H1 (cell line): ENCODE data around the gene PCIF1. TPM values are rescaled to one million over a fixed set of nuclear protein-coding genes. Genes with fewer than 3 reads are reported as not detected.

Experiments
- CTCF ChIA-PET: fragments of 300-600 bp; sonication (Branson Sonifier 250); formaldehyde crosslinking; loops from one replicate; lab custom pipeline; 2021; ENCODE audit not compliant: partially characterized antibody; lab: Charles Lee
- POLR2A ChIA-PET: fragments of 300-600 bp; sonication (Branson Sonifier 250); formaldehyde crosslinking; loops from one replicate; lab custom pipeline; 2021; ENCODE audit warnings: inconsistent platforms; ENCODE audit not compliant: partially characterized antibody; lab: Charles Lee
- DNase-seq, 2 experiments: peaks; one replicate each; pipeline versions ENCODE4 v3.0.0 to v3.0.0-alpha.2; 2010 to 2022; ENCODE audit warnings: low spot score in 2 of 2, low read depth in 1 of 2, mixed read lengths in 1 of 2
- FAIRE-seq: peaks from 2 replicates; lab custom pipeline; 2011; peaks lifted over from hg19 to GRCh38; lab: Jason Lieb, UNC
- H2AFZ ChIP-seq: 2 replicates; pipeline ENCODE4 v1.8.1; 2012; ENCODE audit warnings: low read length, inconsistent platforms
- H2AK5ac ChIP-seq: 2 replicates; pipeline ENCODE4 v1.6.1; 2013; ENCODE audit warnings: low read depth, low read length
- H2BK120ac ChIP-seq: replicated peaks from 2 replicates; pipeline ENCODE3; 2013; ENCODE audit warnings: low read depth, low read length, inconsistent platforms
- H2BK12ac ChIP-seq: 2 replicates; pipeline ENCODE4 v1.6.1; 2013; ENCODE audit warnings: low read depth, low read length
- H2BK15ac ChIP-seq: 2 replicates; pipeline ENCODE4 v1.6.1; 2013; ENCODE audit warnings: low read length
- H2BK20ac ChIP-seq: 2 replicates; pipeline ENCODE4 v1.6.1; 2013; ENCODE audit warnings: low read length
- H2BK5ac ChIP-seq: 2 replicates; pipeline ENCODE4 v1.6.1; 2013; ENCODE audit warnings: low read depth, low read length
- H3K14ac ChIP-seq: 2 replicates; pipeline ENCODE4 v1.6.1; 2013; ENCODE audit warnings: inconsistent platforms; ENCODE audit not compliant: insufficient read length
- H3K18ac ChIP-seq: 2 replicates; pipeline ENCODE4 v1.6.1; 2013; ENCODE audit warnings: low read length; ENCODE audit errors: extremely low read depth
- H3K23ac ChIP-seq: 2 replicates; pipeline ENCODE4 v1.6.1; 2013; ENCODE audit warnings: inconsistent platforms; ENCODE audit not compliant: insufficient read length
- H3K23me2 ChIP-seq: 2 replicates; pipeline ENCODE4 v1.6.1; 2013; ENCODE audit warnings: low read depth, low read length
- H3K27ac ChIP-seq: 2 replicates; pipeline ENCODE4 v1.6.1; 2011; ENCODE audit warnings: low read depth, low read length, inconsistent platforms
- H3K27me3 ChIP-seq, 4 experiments: replicated peaks in 1 of 4; 1 replicate in 1 of 4; 2 replicates in 3 of 4; pipeline versions ENCODE4 v1.6.1 to v1.8.1; 2011 to 2013; ENCODE audit warnings: low read length in 3 of 4, mild to moderate bottlenecking in 3 of 4, inconsistent platforms in 2 of 4, mixed read lengths in 2 of 4, moderate library complexity in 1 of 4; ENCODE audit not compliant: control insufficient read depth in 3 of 4, insufficient read depth in 3 of 4; ENCODE audit errors: extremely low read depth in 1 of 4
- H3K36me3 ChIP-seq, 4 experiments: 2 replicates each; pipeline versions ENCODE4 v1.6.1 to v1.8.1; 2011 to 2013; ENCODE audit warnings: mild to moderate bottlenecking in 4 of 4, low read length in 3 of 4, moderate library complexity in 2 of 4, control low read depth in 1 of 4, inconsistent platforms in 1 of 4; ENCODE audit not compliant: insufficient read depth in 4 of 4, control insufficient read depth in 2 of 4
- H3K4ac ChIP-seq: replicated peaks from 2 replicates; pipeline ENCODE3; 2013; ENCODE audit warnings: low read length, low read depth, mixed read lengths, inconsistent platforms; ENCODE audit not compliant: insufficient read length
- H3K4me1 ChIP-seq, 4 experiments: replicated peaks in 1 of 4; 1 replicate in 1 of 4; 2 replicates in 3 of 4; pipeline versions ENCODE4 v1.6.1 to v1.8.1; 2011 to 2013; ENCODE audit warnings: low read length in 3 of 4, inconsistent platforms in 2 of 4, mixed read lengths in 1 of 4; ENCODE audit not compliant: insufficient read depth in 4 of 4, control insufficient read depth in 3 of 4
- H3K4me2 ChIP-seq, 2 experiments: 2 replicates each; pipeline versions ENCODE4 v1.6.1 to v1.8.1; 2011 to 2013; ENCODE audit warnings: low read depth in 2 of 2, low read length in 2 of 2, control low read depth in 1 of 2, inconsistent platforms in 1 of 2, mild to moderate bottlenecking in 1 of 2; ENCODE audit not compliant: insufficient read depth in 1 of 2
- H3K4me3 ChIP-seq, 4 experiments: fragments of 200-600, 300-600 bp in 1 of 4; sonication (generic), shearing (Covaris generic), sonication (Bioruptor Twin) in 1 of 4; 2 replicates each; pipeline versions ENCODE4 v1.5.1 to v1.8.1; 2011 to 2016; ENCODE audit warnings: low read length in 4 of 4, low read depth in 3 of 4, control low read depth in 2 of 4, inconsistent platforms in 2 of 4, mild to moderate bottlenecking in 2 of 4, mixed read lengths in 1 of 4, moderate library complexity in 1 of 4; ENCODE audit not compliant: insufficient read depth in 2 of 4; ENCODE audit errors: extremely low read depth in 1 of 4
- H3K56ac ChIP-seq: replicated peaks from 2 replicates; pipeline ENCODE3; 2013; ENCODE audit warnings: low read depth, mild to moderate bottlenecking, mixed read lengths, low read length, inconsistent platforms; ENCODE audit not compliant: insufficient read length
- H3K79me1 ChIP-seq: 2 replicates; pipeline ENCODE4 v1.6.1; 2013; ENCODE audit warnings: low read depth, low read length, control low read depth
- H3K79me2 ChIP-seq, 2 experiments: 2 replicates each; pipeline versions ENCODE4 v1.6.1 to v1.8.1; 2012 to 2013; ENCODE audit warnings: low read length in 2 of 2, mild to moderate bottlenecking in 2 of 2, inconsistent platforms in 1 of 2; ENCODE audit not compliant: insufficient read depth in 2 of 2, control insufficient read depth in 1 of 2
- H3K9ac ChIP-seq, 4 experiments: replicated peaks in 1 of 4; 1 replicate in 1 of 4; 2 replicates in 3 of 4; pipeline versions ENCODE4 v1.6.1 to v1.8.1; 2011 to 2013; ENCODE audit warnings: low read depth in 3 of 4, low read length in 3 of 4, control low read depth in 2 of 4, mild to moderate bottlenecking in 2 of 4, moderate library complexity in 2 of 4, inconsistent platforms in 1 of 4; ENCODE audit errors: extremely low read depth in 1 of 4
- H3K9me3 ChIP-seq, 2 experiments: 2 replicates each; pipeline versions ENCODE4 v1.6.1 to v1.8.1; 2012 to 2013; ENCODE audit warnings: mild to moderate bottlenecking in 2 of 2, moderate library complexity in 2 of 2, control low read depth in 1 of 2, inconsistent platforms in 1 of 2, low read depth in 1 of 2, low read length in 1 of 2, mixed read lengths in 1 of 2; ENCODE audit not compliant: insufficient read depth in 2 of 2
- H4K20me1 ChIP-seq, 2 experiments: replicated peaks in 1 of 2; 2 replicates each; pipeline versions ENCODE3 to v1.8.1; 2011 to 2013; ENCODE audit warnings: inconsistent platforms in 2 of 2, low read length in 2 of 2, mild to moderate bottlenecking in 1 of 2; ENCODE audit not compliant: insufficient read depth in 2 of 2, control insufficient read depth in 1 of 2
- H4K5ac ChIP-seq: 2 replicates; pipeline ENCODE4 v1.6.1; 2013; ENCODE audit warnings: low read length, low read depth, mixed read lengths, inconsistent platforms; ENCODE audit not compliant: insufficient read length
- H4K8ac ChIP-seq: 2 replicates; pipeline ENCODE4 v1.8.0; 2013; ENCODE audit warnings: mild to moderate bottlenecking, moderate library complexity, low read length, inconsistent platforms; ENCODE audit not compliant: insufficient read depth; ENCODE audit errors: extremely low read depth
- H4K91ac ChIP-seq: replicated peaks from 2 replicates; pipeline ENCODE3; 2013; ENCODE audit warnings: low read length, mixed read lengths, inconsistent platforms; ENCODE audit not compliant: insufficient read length
- CHD2 ChIP-seq: IDR thresholded peaks from 2 replicates; pipeline ENCODE4 v1.6.1; 2012; ENCODE audit warnings: low read length, improper control_type of control experiment
- CREB1 ChIP-seq: IDR thresholded peaks from 2 replicates; pipeline ENCODE4 v1.6.1; 2012; ENCODE audit warnings: inconsistent platforms
- EGR1 ChIP-seq: IDR thresholded peaks from 2 replicates; pipeline ENCODE4 v1.6.1; 2011; ENCODE audit warnings: low read depth, low read length, borderline replicate concordance
- JUND ChIP-seq: IDR thresholded peaks from 2 replicates; pipeline ENCODE4 v1.6.1; 2011; ENCODE audit warnings: mild to moderate bottlenecking, improper control_type of control experiment, low read length
- NRF1 ChIP-seq: IDR thresholded peaks from 2 replicates; pipeline ENCODE4 v1.6.1; 2011; ENCODE audit warnings: mild to moderate bottlenecking, low read depth, low read length, improper control_type of control experiment
- POLR2A ChIP-seq, 2 experiments: IDR thresholded peaks; 1 replicate in 1 of 2; 2 replicates in 1 of 2; pipeline ENCODE4 v1.6.1; 2011; ENCODE audit warnings: low read depth in 2 of 2, low read length in 2 of 2, mild to moderate bottlenecking in 2 of 2; ENCODE audit errors: control extremely low read depth in 1 of 2
- RAD21 ChIP-seq, 2 experiments: IDR thresholded peaks in 1 of 2; conservative IDR thresholded peaks in 1 of 2; 2 replicates each; pipeline ENCODE4 v1.6.1; 2011; ENCODE audit warnings: low read depth in 2 of 2, low read length in 2 of 2, improper control_type of control experiment in 1 of 2, inconsistent platforms in 1 of 2, mild to moderate bottlenecking in 1 of 2, moderate library complexity in 1 of 2
- RNF2 ChIP-seq: fragments of 200-900, 300-1000 bp; sonication (generic); IDR thresholded peaks from 2 replicates; pipeline ENCODE4 v1.7.1; 2016; ENCODE audit warnings: borderline replicate concordance, low read depth, mild to moderate bottlenecking, antibody characterized with exemption, low read length; ENCODE audit not compliant: poor library complexity, severe bottlenecking; ENCODE audit errors: missing control alignments
- SIN3A ChIP-seq, 2 experiments: IDR thresholded peaks in 1 of 2; conservative IDR thresholded peaks in 1 of 2; 2 replicates each; pipeline ENCODE4 v1.6.1; 2011 to 2012; ENCODE audit warnings: low read length in 2 of 2, improper control_type of control experiment in 1 of 2, low read depth in 1 of 2, mild to moderate bottlenecking in 1 of 2
- TCF12 ChIP-seq: IDR thresholded peaks from 2 replicates; pipeline ENCODE4 v1.6.1; 2011; ENCODE audit warnings: low read depth, mild to moderate bottlenecking, low read length
- TEAD4 ChIP-seq: IDR thresholded peaks from 2 replicates; pipeline ENCODE4 v1.6.1; 2012; ENCODE audit warnings: low read depth, low read length, inconsistent platforms, mixed read lengths
- WGBS, 2 experiments: shearing (Covaris generic) in 1 of 2; methylation state at CpG; one replicate each; pipeline versions ENCODE4 v1.1.6 to v1.1.7; 2013 to 2015; ENCODE audit warnings: low lambda C conversion rate in 2 of 2, mixed read lengths in 2 of 2, inconsistent platforms in 1 of 2, low coverage in 1 of 2, missing lambda C conversion rate in 1 of 2; ENCODE audit not compliant: insufficient replicate concordance in 2 of 2, insufficient coverage in 1 of 2, insufficient read length in 1 of 2; ENCODE audit errors: extremely low coverage in 1 of 2, missing lambda C conversion rate in 1 of 2; 5-methylcytosine and 5-hydroxymethylcytosine counted together
- polyA plus RNA-seq, 7 experiments: library from polyadenylated mRNA; depleted of rRNA in 3 of 7; stranded (reverse) in 5 of 7; unstranded in 2 of 7; fragments of >200 nt in 5 of 7; fragments of 200-250 nt in 2 of 7; gene quantifications; 1 replicate in 5 of 7; 2 replicates in 1 of 7; 4 replicates in 1 of 7; pipeline versions ENCODE4 v1.2.1 to v1.2.3, GENCODE V29; 2011 to 2013; ENCODE audit warnings: missing spikeins in 2 of 7, mixed read lengths in 2 of 7
- total RNA-seq: library from RNA; stranded (reverse); fragmentation: NEBNext Ultra II Directional; extraction: Animal tissue kit (Norgen Biotek cat#: 25700); gene quantifications from 2 replicates; pipeline ENCODE4 v1.2.1, GENCODE V29; 2021
- TF ChIP-seq, protein P1 (sequence below): IDR thresholded peaks from 2 replicates; pipeline ENCODE4 v1.6.1; 2012; ENCODE audit warnings: inconsistent platforms

PCIF1 gene
- total and polyA plus RNA-seq, 2 of the 8 experiments (the other 6 are each of a cell fraction or from before 2014, with no cell fraction given), result 30.3 to 30.6 TPM

DNA sequence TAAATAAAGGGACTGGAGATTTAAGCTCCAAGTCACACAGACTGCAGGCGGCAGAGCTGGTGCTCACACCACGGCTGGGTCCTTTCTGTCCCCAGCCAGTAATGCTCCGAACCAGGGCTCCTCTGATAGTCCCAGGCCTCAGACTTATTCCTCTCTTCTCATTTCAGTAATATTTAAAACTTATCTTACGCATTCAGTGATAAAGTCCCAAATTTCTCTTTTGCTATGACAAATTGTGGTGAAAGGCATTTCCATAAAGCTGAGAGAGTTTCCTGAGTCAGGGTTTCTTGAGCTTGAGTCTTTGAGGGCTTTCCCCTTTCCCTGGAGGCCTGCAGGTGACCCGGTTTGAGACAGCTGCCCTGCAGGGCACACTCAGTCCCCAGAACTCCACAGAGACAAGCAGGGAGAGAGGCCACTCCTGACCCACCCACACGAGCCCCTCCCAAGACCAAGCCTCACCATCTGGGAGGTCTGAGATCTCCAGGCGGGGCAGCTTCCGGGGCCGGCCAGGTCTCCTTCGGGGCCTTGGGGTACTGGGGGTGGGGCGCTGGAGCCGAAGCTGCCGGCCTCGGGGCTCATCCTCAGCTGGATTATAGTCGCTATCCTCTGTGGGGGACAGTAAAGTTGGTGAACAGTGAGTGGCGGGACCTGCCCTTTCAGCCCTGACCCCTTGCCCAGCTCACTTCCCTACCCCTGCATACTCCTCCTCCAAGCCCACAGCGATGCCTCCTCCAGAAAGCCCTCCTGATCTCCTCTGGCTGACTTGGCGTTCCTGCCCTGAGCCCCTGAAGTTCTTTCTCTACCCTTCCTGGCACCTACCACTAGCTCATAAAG is 30.9 kb downstream of the PCIF1 start:
- Histone ChIP-seq H3K9ac (no peak overlapping the region), H3K4me2 (no peak overlapping the region), H3K23ac (no peak overlapping the region), H3K56ac (no peak overlapping the region), H3K27ac (no peak overlapping the region), H3K79me1 (no peaks in the 10 kb centered on the region), H4K8ac (no peak overlapping the region), H3K4me3 (no peak overlapping the region), H2AFZ (no peak overlapping the region), H4K91ac (no peak overlapping the region), H2BK5ac (no peak overlapping the region), H3K9me3 (no peaks in the 10 kb centered on the region), H2BK20ac (no peak overlapping the region), H3K18ac (no peak overlapping the region), H3K79me2 (no peaks in the 10 kb centered on the region), H3K27me3 (no peaks in the 10 kb centered on the region), H3K23me2 (no peaks in the 10 kb centered on the region), H3K4me1 (peaks cover 0 to 2% (median under 1%) of the 10 kb centered on the region in 4 experiments; a peak in 2 of 7 replicates), H3K14ac (no peak overlapping the region), H4K20me1 (peaks cover 2% of the 10 kb centered on the region in 2 experiments), H2BK15ac (no peak overlapping the region), H2BK12ac (no peak overlapping the region), H2AK5ac (no peak overlapping the region), H3K36me3 (peaks cover 9 to 42% (median 24%) of the 10 kb centered on the region in 4 experiments), H4K5ac (no peak overlapping the region), H3K4ac (no peak overlapping the region), H2BK120ac (no peak overlapping the region)
- no peak for FAIRE-seq
- WGBS, 2 experiments, result 90% methylated on average over 18 of the region's 18 CpGs; no CpG with 5 or more reads in 1 of the 2 experiments
- ChIA-PET POLR2A (interaction anchor here (0.7 to 16.7 kb wide), 5 partner anchors 17 to 263 kb away, joined by 3 to 238 read pairs (median 5); no protein-coding TSS in a partner anchor), CTCF (interaction anchor here (0.6 to 9.7 kb wide), 8 partner anchors 9 to 1777 kb away, joined by 3 to 82 read pairs (median 4); no protein-coding TSS in a partner anchor)
- no peak for DNase-seq
- no peak for TF ChIP-seq RAD21 (IDR thresholded peaks at IDR 0.05 in 1 of 2, conservative IDR thresholded peaks at IDR 0.05 in 1 of 2; ENCODE audit: low read depth in 2 of 2, low read length in 2 of 2)
- TF ChIP-seq POLR2A (IDR thresholded peaks at IDR 0.05; ENCODE audit: control extremely low read depth in 1 of 2, low read depth in 2 of 2, low read length in 2 of 2), result no peak
- TF ChIP-seq CHD2, result no peak
- no peak for TF ChIP-seq NRF1
- TF ChIP-seq CREB1, result no peak
- no peak for TF ChIP-seq EGR1
- no peak for TF ChIP-seq JUND
- TF ChIP-seq RNF2, result no peak
- no peak for TF ChIP-seq TCF12
- TF ChIP-seq, protein P1, sequence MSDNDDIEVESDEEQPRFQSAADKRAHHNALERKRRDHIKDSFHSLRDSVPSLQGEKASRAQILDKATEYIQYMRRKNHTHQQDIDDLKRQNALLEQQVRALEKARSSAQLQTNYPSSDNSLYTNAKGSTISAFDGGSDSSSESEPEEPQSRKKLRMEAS, result no peak
- no peak for TF ChIP-seq TEAD4
- TF ChIP-seq SIN3A (conservative IDR thresholded peaks at IDR 0.05 in 1 of 2, IDR thresholded peaks at IDR 0.05 in 1 of 2; ENCODE audit: low read depth in 1 of 2, low read length in 2 of 2), result no peak
